HG02870 (cell line): ENCODE measurements around the gene DNAH3.
"Not testable (repeated sequence)": the region's sequence is repeated elsewhere in the genome, so short reads cannot be mapped to it uniquely, and the experiment has no call there.

Source experiments
- ATAC-seq: cut with Tn5 transposase; IDR thresholded peaks from one replicate; pipeline ENCODE4 v1.9.1; 2021; ENCODE audit warnings: mild to moderate bottlenecking, moderate library complexity; ENCODE audit not compliant: unreplicated experiment

Gene DNAH3

GRCh38 chr16:21150375-21151001, at the start of gene DNAH3:
TSS of gene DNAH3 (minus strand) at chr16:21150846. CDS start at chr16:21150319, 527 bp downstream.
- ATAC-seq, result no peak

- no peak for ATAC-seq
Observed at GRCh38 chr16:21199607-21200218, 49.1 kb upstream of the DNAH3 start.

GRCh38 chr16:21197621-21198020, 47.0 kb upstream of the DNAH3 start:
- no peak for ATAC-seq

GRCh38 chr16:21197112-21197511, 46.5 kb upstream of the DNAH3 start:
- ATAC-seq, result no peak

- ATAC-seq, result not testable (repeated sequence)
Observed at GRCh38 chr16:21195330-21195729, 44.7 kb upstream of the DNAH3 start.

- no peak for ATAC-seq
Observed at GRCh38 chr16:21194771-21195301, 44.2 kb upstream of the DNAH3 start.

- no peak for ATAC-seq
Observed at GRCh38 chr16:21192991-21193390, 42.3 kb upstream of the DNAH3 start.

GRCh38 chr16:21190599-21190998, 40.0 kb upstream of the DNAH3 start:
- ATAC-seq, result no peak

GRCh38 chr16:21190013-21190412, 39.4 kb upstream of the DNAH3 start:
- ATAC-seq, result no peak

- no peak for ATAC-seq
Observed at GRCh38 chr16:21189311-21189710, 38.7 kb upstream of the DNAH3 start.

- no peak for ATAC-seq
Observed at GRCh38 chr16:21186326-21186691, 35.7 kb upstream of the DNAH3 start.

- ATAC-seq, result no peak
Observed at GRCh38 chr16:21185659-21186325, 35.1 kb upstream of the DNAH3 start.

- ATAC-seq, result no peak
Observed at GRCh38 chr16:21184834-21185233, 34.2 kb upstream of the DNAH3 start.

GRCh38 chr16:21183995-21184394, 33.3 kb upstream of the DNAH3 start:
- ATAC-seq, result no peak

- no peak for ATAC-seq
Observed at GRCh38 chr16:21179983-21180365, 29.3 kb upstream of the DNAH3 start.

- ATAC-seq, result no peak
Observed at GRCh38 chr16:21179126-21179982, 28.7 kb upstream of the DNAH3 start.

GRCh38 chr16:21175397-21175796, 24.8 kb upstream of the DNAH3 start:
- no peak for ATAC-seq

- ATAC-seq, result no peak
Observed at GRCh38 chr16:21172650-21173049, 22.0 kb upstream of the DNAH3 start.

GRCh38 chr16:21170116-21170515, 19.5 kb upstream of the DNAH3 start:
- not testable (repeated sequence) for ATAC-seq

- ATAC-seq, result no peak
Observed at GRCh38 chr16:21169249-21169981, 18.8 kb upstream of the DNAH3 start.
